Endodermal cell (in vitro differentiated cells): ENCODE measurements around the gene SLC9B2. TPM values are rescaled to one million over a fixed set of nuclear protein-coding genes. Genes with fewer than 3 reads are reported as not detected.

Experiments
- DNase-seq: peaks from one replicate; pipeline ENCODE4 v3.0.0-alpha.2; 2017
- H3K27ac ChIP-seq: 2 replicates; pipeline ENCODE4 v1.5.1; 2013; ENCODE audit warnings: mild to moderate bottlenecking, low read depth, low read length, moderate library complexity
- H3K27me3 ChIP-seq: 2 replicates; pipeline ENCODE4 v1.6.1; 2013; ENCODE audit warnings: mild to moderate bottlenecking, low read length, moderate library complexity; ENCODE audit not compliant: insufficient read depth, control insufficient read depth, poor library complexity, severe bottlenecking
- H3K36me3 ChIP-seq: 2 replicates; pipeline ENCODE4 v1.7.0; 2013; ENCODE audit warnings: mild to moderate bottlenecking, low read length, moderate library complexity; ENCODE audit not compliant: control insufficient read depth, insufficient read depth
- H3K4me1 ChIP-seq: one replicate; pipeline ENCODE4 v1.7.0; 2013; ENCODE audit warnings: low read length; ENCODE audit not compliant: control insufficient read depth, insufficient read depth
- H3K4me3 ChIP-seq: 2 replicates; pipeline ENCODE4 v1.5.1; 2013; ENCODE audit warnings: mild to moderate bottlenecking, low read length, moderate library complexity
- H3K9ac ChIP-seq: 2 replicates; pipeline ENCODE4 v1.6.1; 2013; ENCODE audit warnings: mild to moderate bottlenecking, low read length, moderate library complexity; ENCODE audit not compliant: poor library complexity, severe bottlenecking; ENCODE audit errors: extremely low read depth
- H3K9me3 ChIP-seq: 2 replicates; pipeline ENCODE4 v1.6.1; 2013; ENCODE audit warnings: mild to moderate bottlenecking, low read length, moderate library complexity; ENCODE audit not compliant: control insufficient read depth
- H3K27ac Mint-ChIP-seq: 2 replicates; pipeline ENCODE4 v1.8.0; 2020; ENCODE audit warnings: mixed read lengths
- H3K27me3 Mint-ChIP-seq: 2 replicates; pipeline ENCODE4 v1.8.0; 2021; ENCODE audit warnings: mild to moderate bottlenecking, mixed read lengths; ENCODE audit not compliant: insufficient read depth
- H3K36me3 Mint-ChIP-seq: 2 replicates; pipeline ENCODE4 v1.8.0; 2020; ENCODE audit warnings: low read depth, mixed read lengths
- H3K4me1 Mint-ChIP-seq: 2 replicates; pipeline ENCODE4 v1.8.0; 2020; ENCODE audit warnings: mixed read lengths
- H3K4me3 Mint-ChIP-seq: 2 replicates; pipeline ENCODE4 v1.8.0; 2020; ENCODE audit warnings: mild to moderate bottlenecking, moderate library complexity, mixed read lengths
- H3K9me3 Mint-ChIP-seq: 2 replicates; pipeline ENCODE4 v1.8.0; 2020; ENCODE audit warnings: mild to moderate bottlenecking, mixed read lengths
- CTCF ChIP-seq: fragments of 200-600 bp; sonication (generic); conservative IDR thresholded peaks from 2 replicates; pipeline ENCODE4 v1.5.0; 2021; ENCODE audit warnings: antibody characterized with exemption, mild to moderate bottlenecking
- WGBS, 2 experiments: methylation state at CpG; one replicate each; pipeline versions ENCODE4 v1.1.5 to v1.1.7; 2013; ENCODE audit warnings: missing lambda C conversion rate in 2 of 2, mixed read lengths in 1 of 2; ENCODE audit not compliant: insufficient coverage in 1 of 2, insufficient read length in 1 of 2; 5-methylcytosine and 5-hydroxymethylcytosine counted together
- total RNA-seq, 2 donors: library from RNA; stranded (reverse); fragmentation: NEBNext Ultra II Directional in 1 of 2; extraction: Animal tissue kit (Norgen Biotek cat#: 25700) in 1 of 2; gene quantifications; 2 replicates in 1 of 2; 3 replicates in 1 of 2; pipeline ENCODE4 v1.2.1, GENCODE V29; 2021

The SLC9B2 gene
- total RNA-seq, 2 donors from 2014 or later, result 8.2 to 11.3 TPM

DNA sequence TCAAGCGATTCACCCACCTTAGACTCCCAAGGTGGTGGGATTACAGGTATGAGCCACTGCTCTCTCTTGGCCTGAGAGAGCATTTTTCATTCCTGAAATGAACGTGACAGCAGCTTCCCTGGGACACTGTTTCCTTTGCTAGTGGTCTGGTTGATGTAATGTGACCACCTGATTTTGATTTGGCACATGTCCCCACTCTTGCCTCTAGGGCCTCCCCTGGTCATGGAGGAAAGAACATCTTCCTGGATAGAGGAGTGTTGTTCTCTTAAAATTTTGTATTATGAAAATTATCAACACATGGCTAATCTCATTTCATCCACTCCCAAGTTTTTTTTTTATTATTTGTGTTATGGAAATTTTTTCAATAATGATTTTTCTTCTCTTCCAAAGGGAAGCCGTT is 23.8 kb downstream of the SLC9B2 start:
- H3K27ac ChIP-seq, result no peak overlapping the region
- H3K4me1 Mint-ChIP-seq, result no peaks in the 10 kb centered on the region
- no peaks in the 10 kb centered on the region for H3K36me3 ChIP-seq
- WGBS, 2 experiments, result 93% methylated on average over 3 of the region's 3 CpGs; no CpG with 5 or more reads in 1 of the 2 experiments
- H3K36me3 Mint-ChIP-seq, result no peaks in the 10 kb centered on the region
- no peak overlapping the region for H3K27ac Mint-ChIP-seq
- no peaks in the 10 kb centered on the region for H3K9me3 ChIP-seq
- no peak overlapping the region for H3K9ac ChIP-seq
- H3K4me1 ChIP-seq, result no peaks in the 10 kb centered on the region
- H3K27me3 ChIP-seq, result no peaks in the 10 kb centered on the region
- no peak overlapping the region for H3K4me3 Mint-ChIP-seq
- TF ChIP-seq CTCF, result no peak
- no peaks in the 10 kb centered on the region for H3K27me3 Mint-ChIP-seq
- DNase-seq, result no peak
- H3K4me3 ChIP-seq, result no peak overlapping the region
- H3K9me3 Mint-ChIP-seq, result no peaks in the 10 kb centered on the region

- H3K9ac ChIP-seq, result no peak overlapping the region
- H3K27me3 ChIP-seq, result no peaks in the 10 kb centered on the region
- WGBS, 2 experiments, result 97% methylated on average over 3 of the region's 3 CpGs; no CpG with 5 or more reads in 1 of the 2 experiments
- H3K4me3 ChIP-seq, result no peak overlapping the region
- no peaks in the 10 kb centered on the region for H3K36me3 ChIP-seq
- H3K4me1 ChIP-seq, result no peaks in the 10 kb centered on the region
- no peaks in the 10 kb centered on the region for H3K9me3 Mint-ChIP-seq
- no peaks in the 10 kb centered on the region for H3K27me3 Mint-ChIP-seq
- H3K4me3 Mint-ChIP-seq, result no peak overlapping the region
- no peak overlapping the region for H3K27ac Mint-ChIP-seq
- H3K9me3 ChIP-seq, result no peaks in the 10 kb centered on the region
- no peaks in the 10 kb centered on the region for H3K4me1 Mint-ChIP-seq
- TF ChIP-seq CTCF, result no peak
- no peaks in the 10 kb centered on the region for H3K36me3 Mint-ChIP-seq
- DNase-seq, result no peak
- no peak overlapping the region for H3K27ac ChIP-seq
These were observed 24.4 kb downstream of the SLC9B2 start for GRCh38 chr4:103052145-103052544.

DNA sequence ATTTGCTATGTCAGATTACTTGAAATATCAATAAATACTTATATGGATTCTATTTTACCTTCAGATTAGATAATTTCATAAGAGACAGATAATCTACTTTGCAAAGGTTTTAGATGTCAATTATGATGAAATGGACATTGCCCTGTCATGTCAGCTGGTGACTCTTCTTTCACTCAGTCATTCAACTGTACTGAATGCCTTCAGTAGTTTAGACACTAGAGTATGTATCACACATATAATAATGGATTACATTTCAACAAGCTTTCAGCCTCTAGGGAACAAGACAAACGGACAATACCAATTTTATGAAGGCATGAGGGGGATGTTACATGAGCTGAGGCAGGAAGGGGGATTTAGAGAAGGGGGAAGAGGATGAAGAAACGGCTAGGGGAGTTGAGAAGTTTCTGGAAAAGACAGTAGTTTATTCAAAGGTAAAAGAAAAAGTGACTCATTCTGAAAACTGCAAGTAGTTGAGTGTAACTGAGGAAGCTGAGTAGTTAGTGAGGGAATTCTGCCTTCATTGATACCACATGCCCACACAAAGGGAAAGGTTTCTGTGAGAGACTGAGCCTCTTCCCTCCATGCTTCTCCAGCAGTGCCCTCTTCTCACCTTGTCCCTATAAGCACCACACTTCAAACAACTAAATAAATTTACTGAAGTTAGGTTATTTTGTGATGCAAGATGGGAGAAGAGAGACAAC is 25.7 kb downstream of the SLC9B2 start:
- Mint-ChIP-seq H3K27ac (no peak overlapping the region), H3K4me3 (no peak overlapping the region), H3K4me1 (no peaks in the 10 kb centered on the region), H3K9me3 (no peaks in the 10 kb centered on the region), H3K27me3 (no peaks in the 10 kb centered on the region), H3K36me3 (no peaks in the 10 kb centered on the region)
- no peaks in the 10 kb centered on the region for H3K36me3 ChIP-seq
- H3K9me3 ChIP-seq, result no peaks in the 10 kb centered on the region
- no peaks in the 10 kb centered on the region for H3K27me3 ChIP-seq
- no peak overlapping the region for H3K9ac ChIP-seq
- no peak overlapping the region for H3K27ac ChIP-seq
- 80 to 90% methylated on average over 2 of the region's 2 CpGs for WGBS, 2 experiments
- TF ChIP-seq CTCF, result no peak
- H3K4me1 ChIP-seq, result no peaks in the 10 kb centered on the region
- no peak overlapping the region for H3K4me3 ChIP-seq
- no peak for DNase-seq
